Ecto neural progenitor cell (in vitro differentiated cells): ENCODE results near the gene PRSS2.
A peak's percentile ranks its signal among the peaks of the same experiment; 100 is the strongest.

Source experiments
- DNase-seq: peaks from one replicate; pipeline ENCODE4 v3.0.0-alpha.2; 2018; ENCODE audit warnings: low spot score

PRSS2 gene

GRCh38 chr7:142787034-142787768 is 16.4 kb downstream of the PRSS2 start:
- DNase-seq, result no peak

DNA sequence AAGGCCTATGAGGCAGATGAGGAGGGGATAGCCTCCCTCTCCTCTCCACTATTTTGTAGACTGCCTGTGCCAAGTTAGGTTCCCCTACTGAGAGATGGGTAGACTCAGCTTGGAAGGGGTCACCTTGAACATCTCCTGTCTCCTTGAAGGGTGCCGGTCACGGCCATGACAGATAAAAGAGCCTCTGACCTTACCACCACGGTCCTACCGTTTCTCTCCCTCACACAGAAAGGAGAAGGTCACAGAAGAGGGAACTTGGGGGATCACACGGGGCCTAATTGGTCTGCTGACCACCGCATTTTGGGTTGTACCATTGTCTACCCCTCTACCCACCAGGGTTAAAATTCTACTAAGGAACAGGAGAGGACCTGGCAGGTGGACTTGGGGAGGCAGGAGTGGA is 17.0 kb downstream of the PRSS2 start:
- DNase-seq, result no peak

DNA sequence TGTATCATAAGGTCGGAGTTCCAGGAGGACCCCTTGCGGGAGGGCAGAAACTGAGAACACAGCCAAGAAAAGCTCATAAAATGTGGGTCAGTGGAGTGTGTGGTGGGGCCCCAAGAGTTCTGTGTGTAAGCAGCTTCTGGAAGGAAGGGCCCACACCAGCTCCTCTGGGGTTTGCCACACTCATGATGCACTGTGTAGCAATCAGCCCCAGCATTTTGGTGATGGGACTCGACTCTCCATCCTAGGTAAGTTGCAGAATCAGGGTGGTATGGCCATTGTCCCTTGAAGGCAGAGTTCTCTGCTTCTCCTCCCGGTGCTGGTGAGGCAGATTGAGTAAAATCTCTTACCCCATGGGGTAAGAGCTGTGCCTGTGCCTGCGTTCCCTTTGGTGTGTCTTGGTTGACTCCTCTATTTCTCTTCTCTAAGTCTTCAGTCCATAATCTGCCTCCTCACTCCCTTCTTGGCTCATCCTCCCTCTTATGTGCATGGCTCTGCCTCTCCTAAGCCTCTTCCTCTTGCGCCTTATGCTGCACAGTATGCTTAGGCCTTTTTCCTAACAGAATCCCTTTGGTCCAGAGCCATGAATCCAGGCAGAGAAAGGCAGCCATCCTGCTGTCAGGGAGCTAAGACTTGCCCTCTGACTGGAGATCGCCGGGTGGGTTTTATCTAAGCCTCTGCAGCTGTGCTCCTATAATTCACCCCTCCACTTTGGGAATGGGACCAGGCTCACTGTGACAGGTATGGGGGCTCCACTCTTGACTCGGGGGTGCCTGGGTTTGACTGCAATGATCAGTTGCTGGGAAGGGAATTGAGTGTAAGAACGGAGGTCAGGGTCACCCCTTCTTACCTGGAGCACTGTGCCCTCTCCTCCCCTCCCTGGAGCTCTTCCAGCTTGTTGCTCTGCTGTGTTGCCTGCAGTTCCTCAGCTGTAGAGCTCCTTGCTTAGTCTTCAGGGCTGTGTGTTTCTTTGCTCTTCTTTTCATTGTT is 17.8 kb downstream of the PRSS2 start:
- DNase-seq, result no peak

DNA sequence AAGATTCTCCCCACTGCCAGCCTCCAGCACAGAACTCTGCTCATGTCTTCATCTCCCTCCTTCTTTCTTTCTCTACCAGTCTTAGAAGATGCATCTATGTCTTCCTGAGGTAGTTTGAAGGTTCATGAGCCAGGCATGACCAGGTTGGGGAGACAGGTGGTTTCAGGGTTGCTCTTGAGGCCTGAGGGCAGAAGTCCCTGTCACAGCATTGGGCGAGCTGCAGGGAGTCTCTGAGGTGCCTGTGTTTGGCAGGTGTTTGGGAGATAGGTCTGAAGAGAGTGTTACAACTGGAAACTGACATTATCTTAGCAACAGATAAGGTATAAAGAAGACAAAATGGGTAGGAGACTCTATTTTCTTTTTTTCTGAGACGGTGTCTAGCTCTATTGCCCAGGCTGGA is 18.7 kb downstream of the PRSS2 start:
- DNase-seq, result no peak

DNA sequence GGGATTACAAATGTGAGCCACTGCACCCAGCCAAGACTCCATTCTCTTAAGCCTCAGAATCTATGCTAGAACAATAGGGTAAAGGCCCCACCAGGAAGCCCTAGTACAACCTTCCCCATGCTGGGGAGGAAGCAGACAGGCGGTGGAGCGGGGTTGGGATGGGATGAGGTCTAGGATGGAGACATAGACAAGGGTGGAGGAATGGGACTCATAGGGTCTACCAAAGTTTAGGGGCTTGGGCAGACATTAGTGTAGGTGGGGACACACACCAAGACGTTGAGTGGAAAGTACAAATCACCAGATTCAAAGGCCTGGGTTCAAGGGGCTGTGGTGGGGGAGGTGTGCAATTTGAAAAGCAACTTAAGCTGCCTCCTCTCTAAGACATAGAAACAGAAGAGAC is 19.3 kb downstream of the PRSS2 start:
- DNase-seq, result no peak

- DNase-seq, result no peak
Measured at GRCh38 chr7:142790555-142790954, 19.8 kb downstream of the PRSS2 start.

GRCh38 chr7:142791502-142791901 is 20.7 kb downstream of the PRSS2 start:
- no peak for DNase-seq

DNA sequence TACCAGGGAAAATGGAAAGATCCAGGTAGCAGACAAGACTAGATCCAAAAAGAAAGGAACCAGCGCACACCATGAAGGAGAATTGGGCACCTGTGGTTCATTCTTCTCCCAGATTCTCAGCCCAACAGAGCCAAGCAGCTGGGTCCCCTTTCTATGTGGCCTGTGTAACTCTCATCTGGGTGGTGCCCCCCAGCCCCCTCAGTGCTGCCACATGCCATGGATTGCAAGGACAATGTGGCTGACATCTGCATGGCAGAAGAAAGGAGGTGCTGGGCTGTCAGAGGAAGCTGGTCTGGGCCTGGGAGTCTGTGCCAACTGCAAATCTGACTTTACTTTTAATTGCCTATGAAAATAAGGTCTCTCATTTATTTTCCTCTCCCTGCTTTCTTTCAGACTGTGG is 21.4 kb downstream of the PRSS2 start:
- no peak for DNase-seq

DNA sequence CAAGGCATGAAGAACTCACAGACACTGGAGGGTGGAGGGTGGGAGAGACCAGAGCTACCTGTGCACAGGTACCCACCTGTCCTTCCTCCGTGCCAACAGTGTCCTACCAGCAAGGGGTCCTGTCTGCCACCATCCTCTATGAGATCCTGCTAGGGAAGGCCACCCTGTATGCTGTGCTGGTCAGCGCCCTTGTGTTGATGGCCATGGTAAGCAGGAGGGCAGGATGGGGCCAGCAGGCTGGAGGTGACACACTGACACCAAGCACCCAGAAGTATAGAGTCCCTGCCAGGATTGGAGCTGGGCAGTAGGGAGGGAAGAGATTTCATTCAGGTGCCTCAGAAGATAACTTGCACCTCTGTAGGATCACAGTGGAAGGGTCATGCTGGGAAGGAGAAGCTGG is 21.8 kb downstream of the PRSS2 start:
- no peak for DNase-seq

GRCh38 chr7:142793156-142793555 is 22.4 kb downstream of the PRSS2 start:
- no peak for DNase-seq

- DNase-seq, result no peak
Measured at GRCh38 chr7:142795339-142795863, 24.6 kb downstream of the PRSS2 start.

DNA sequence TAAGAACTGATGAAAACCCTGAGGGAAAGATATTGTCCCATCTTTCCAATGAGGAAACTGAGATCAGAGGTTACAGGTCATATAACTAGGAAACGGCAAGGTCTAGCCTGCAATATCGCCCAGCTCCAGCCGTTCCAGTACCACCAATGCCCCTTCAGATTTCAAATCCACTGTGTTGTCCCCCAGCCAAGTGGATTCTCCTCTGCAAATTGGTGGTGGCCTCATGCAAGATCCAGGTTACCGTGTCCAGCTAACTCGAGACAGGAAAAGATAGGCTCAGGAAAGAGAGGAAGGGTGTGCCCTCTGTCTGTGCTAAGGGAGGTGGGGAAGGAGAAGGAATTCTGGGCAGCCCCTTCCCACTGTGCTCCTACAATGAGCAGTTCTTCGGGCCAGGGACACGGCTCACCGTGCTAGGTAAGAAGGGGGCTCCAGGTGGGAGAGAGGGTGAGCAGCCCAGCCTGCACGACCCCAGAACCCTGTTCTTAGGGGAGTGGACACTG is 25.3 kb downstream of the PRSS2 start:
- DNase-seq, result no peak

- DNase-seq, result peak; percentile 62
Measured at GRCh38 chr7:142796501-142797390, 26.0 kb downstream of the PRSS2 start.

DNA sequence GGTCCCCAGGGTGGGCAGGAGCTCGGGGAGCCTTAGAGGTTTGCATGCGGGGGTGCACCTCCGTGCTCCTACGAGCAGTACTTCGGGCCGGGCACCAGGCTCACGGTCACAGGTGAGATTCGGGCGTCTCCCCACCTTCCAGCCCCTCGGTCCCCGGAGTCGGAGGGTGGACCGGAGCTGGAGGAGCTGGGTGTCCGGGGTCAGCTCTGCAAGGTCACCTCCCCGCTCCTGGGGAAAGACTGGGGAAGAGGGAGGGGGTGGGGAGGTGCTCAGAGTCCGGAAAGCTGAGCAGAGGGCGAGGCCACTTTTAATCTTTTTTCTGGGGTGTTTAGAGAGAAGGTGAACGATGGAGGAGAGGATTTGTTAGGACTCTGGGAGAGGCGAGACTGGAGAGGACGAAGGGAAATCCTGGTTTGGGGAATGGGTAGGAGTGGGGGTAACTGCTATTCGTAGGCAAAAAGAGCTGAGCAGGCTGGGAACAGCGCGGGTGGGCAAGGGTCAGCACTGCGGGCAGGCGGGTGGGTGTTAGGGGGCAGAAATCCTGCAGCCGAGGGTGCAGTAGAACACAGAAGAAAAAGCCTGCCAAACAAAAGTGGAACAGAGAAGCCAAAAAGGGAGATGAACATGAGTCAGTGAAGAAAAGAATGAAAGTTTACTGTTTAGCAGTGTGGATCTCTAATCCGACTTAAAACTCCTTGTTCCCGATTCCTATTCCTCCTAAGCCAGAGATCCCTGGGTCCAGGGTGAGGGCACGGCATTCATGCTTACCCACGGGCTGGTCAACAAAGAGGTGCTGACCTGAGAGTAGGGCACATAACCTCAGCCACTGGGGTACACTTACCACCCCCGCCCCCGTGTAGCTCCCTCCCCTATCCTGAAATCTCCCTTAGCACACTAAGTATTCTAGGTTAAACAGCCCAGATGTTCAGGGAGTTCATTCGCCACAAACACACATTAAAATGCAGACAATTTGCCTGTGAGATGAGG is 26.9 kb downstream of the PRSS2 start:
- DNase-seq, result peak; percentile 52

- peak; percentile 18 for DNase-seq
Measured at GRCh38 chr7:142798451-142799436, 28.0 kb downstream of the PRSS2 start.

GRCh38 chr7:142799437-142799835 is 28.7 kb downstream of the PRSS2 start:
- peak; percentile 13 for DNase-seq

DNA sequence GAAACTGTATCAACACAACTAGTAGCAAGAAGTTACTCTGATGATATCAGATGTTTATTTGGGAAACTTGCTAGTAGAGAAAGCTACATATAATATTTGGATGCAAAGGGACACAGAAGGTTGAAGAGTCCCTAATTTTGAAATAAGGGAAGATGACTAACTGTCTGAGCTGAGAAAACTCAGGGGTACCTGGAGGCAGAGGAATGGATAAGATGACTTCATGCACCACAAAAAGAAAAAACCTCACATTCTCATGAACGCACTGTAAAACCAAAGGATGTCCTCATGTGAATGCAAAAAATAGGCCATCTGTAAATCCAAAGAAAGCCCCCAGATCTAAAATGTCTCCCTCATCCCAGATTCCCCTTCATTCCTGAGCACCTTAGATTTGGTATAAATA is 29.3 kb downstream of the PRSS2 start:
- DNase-seq, result no peak

DNA sequence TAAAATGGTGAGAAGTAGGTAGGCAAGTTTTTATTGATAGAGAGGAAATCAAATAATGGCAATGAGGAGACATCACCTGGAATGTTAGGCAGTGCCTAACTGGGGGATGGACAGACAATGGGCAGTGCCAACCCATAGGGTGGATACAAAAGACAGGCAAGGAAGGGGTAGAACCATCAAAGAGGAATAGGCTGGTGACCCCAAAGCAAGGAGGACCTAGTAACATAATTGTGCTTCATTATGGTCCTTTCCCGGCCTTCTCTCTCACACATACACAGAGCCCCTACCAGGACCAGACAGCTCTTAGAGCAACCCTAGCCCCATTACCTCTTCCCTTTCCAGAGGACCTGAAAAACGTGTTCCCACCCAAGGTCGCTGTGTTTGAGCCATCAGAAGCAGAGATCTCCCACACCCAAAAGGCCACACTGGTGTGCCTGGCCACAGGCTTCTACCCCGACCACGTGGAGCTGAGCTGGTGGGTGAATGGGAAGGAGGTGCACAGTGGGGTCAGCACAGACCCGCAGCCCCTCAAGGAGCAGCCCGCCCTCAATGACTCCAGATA is 30.0 kb downstream of the PRSS2 start:
- no peak for DNase-seq
